DLD1 (cell line): ENCODE measurements around the gene ZYX.

Source experiments
- in situ Hi-C: cut with HindIII; loops from 2 replicates; pipeline ENCODE4 v1.10.0; 2017; ENCODE audit warnings: low sequenced_read_pairs

Gene ZYX

GRCh38 chr7:143362131-143363015 is 18.8 kb upstream of the ZYX start, which contains the start of gene FAM131B:
Gene FAM131B, minus strand, starts transcription at chr7:143362713. Its CDS starts 110 bp downstream, at chr7:143362603.
- in situ Hi-C loops, result no loop called here

- in situ Hi-C loops, result no loop called here
Measured at GRCh38 chr7:143363016-143363937, 17.9 kb upstream of the ZYX start.

GRCh38 chr7:143367972-143368371 is 13.2 kb upstream of the ZYX start:
- in situ Hi-C loops, result no loop called here

GRCh38 chr7:143368387-143368786 is 12.8 kb upstream of the ZYX start:
- in situ Hi-C loops, result no loop called here

- in situ Hi-C loops, result no loop called here
Measured at GRCh38 chr7:143369678-143370651, 11.2 kb upstream of the ZYX start.

- in situ Hi-C loops, result no loop called here
Measured at GRCh38 chr7:143372070-143372469, 9.1 kb upstream of the ZYX start.

- in situ Hi-C loops, result no loop called here
Measured at GRCh38 chr7:143373255-143373794, 7.8 kb upstream of the ZYX start.

GRCh38 chr7:143374561-143374960 is 6.6 kb upstream of the ZYX start:
- in situ Hi-C loops, result no loop called here

GRCh38 chr7:143375298-143376034 is 5.7 kb upstream of the ZYX start:
- in situ Hi-C loops, result no loop called here

- in situ Hi-C loops, result no loop called here
Measured at GRCh38 chr7:143376396-143376795, 4.7 kb upstream of the ZYX start.

GRCh38 chr7:143379611-143380259 is 1.4 kb upstream of the ZYX start:
- in situ Hi-C loops, result no loop called here

- in situ Hi-C loops, result no loop called here
Measured at GRCh38 chr7:143380260-143380645, 892 bp upstream of the ZYX start.

- in situ Hi-C loops, result no loop called here
Measured at GRCh38 chr7:143381427-143382125, 431 bp downstream of the ZYX start.

GRCh38 chr7:143382126-143382790 is 1.1 kb downstream of the ZYX start:
- in situ Hi-C loops, result no loop called here

- in situ Hi-C loops, result no loop called here
Measured at GRCh38 chr7:143382791-143383641, 1.9 kb downstream of the ZYX start.

GRCh38 chr7:143383642-143383957 is 2.5 kb downstream of the ZYX start:
- in situ Hi-C loops, result no loop called here

GRCh38 chr7:143384148-143384547 is 3.0 kb downstream of the ZYX start:
- in situ Hi-C loops, result no loop called here
